Measurements from ENCODE around the gene SLC9A9.

SLC9A9 gene

GRCh38 chr3:143514874-143515273 lies 333.4 kb downstream of the SLC9A9 start:
- Histone ChIP-seq H3K4me3 (ENCODE audit: low read depth in 1 of 2, low read length in 2 of 2) (no peak overlapping the region), H3K9me3 (ENCODE audit: control insufficient read depth in 1 of 2, low read length in 2 of 2) (no peaks in the 10 kb centered on the region), H3K27me3 (ENCODE audit: low read depth, low read length) (no peaks in the 10 kb centered on the region), H3K36me3 (ENCODE audit: control insufficient read depth in 1 of 2, insufficient read depth in 2 of 2, low read length in 2 of 2) (no peaks in the 10 kb centered on the region), H3K4me1 (ENCODE audit: control insufficient read depth in 1 of 2, insufficient read depth in 2 of 2, low read length in 2 of 2) (no peaks in the 10 kb centered on the region), H3K27ac (ENCODE audit: low read length) (no peak overlapping the region)

GRCh38 chr3:143514109-143514508 lies 334.2 kb downstream of the SLC9A9 start:
- Histone ChIP-seq H3K4me3 (ENCODE audit: low read depth in 1 of 2, low read length in 2 of 2) (no peak overlapping the region), H3K4me1 (ENCODE audit: control insufficient read depth in 1 of 2, insufficient read depth in 2 of 2, low read length in 2 of 2) (no peaks in the 10 kb centered on the region), H3K9me3 (ENCODE audit: control insufficient read depth in 1 of 2, low read length in 2 of 2) (no peaks in the 10 kb centered on the region), H3K27me3 (ENCODE audit: low read depth, low read length) (no peaks in the 10 kb centered on the region), H3K36me3 (ENCODE audit: control insufficient read depth in 1 of 2, insufficient read depth in 2 of 2, low read length in 2 of 2) (no peaks in the 10 kb centered on the region), H3K27ac (ENCODE audit: low read length) (no peak overlapping the region)

- H3K4me1 ChIP-seq (ENCODE audit: control insufficient read depth in 1 of 2, insufficient read depth in 2 of 2, low read length in 2 of 2), result no peaks in the 10 kb centered on the region
- H3K4me3 ChIP-seq (ENCODE audit: low read depth in 1 of 2, low read length in 2 of 2), result no peak overlapping the region
- H3K27me3 ChIP-seq (ENCODE audit: low read depth, low read length), result no peaks in the 10 kb centered on the region
- no peak overlapping the region for H3K27ac ChIP-seq (ENCODE audit: low read length)
- no peaks in the 10 kb centered on the region for H3K36me3 ChIP-seq (ENCODE audit: control insufficient read depth in 1 of 2, insufficient read depth in 2 of 2, low read length in 2 of 2)
- no peaks in the 10 kb centered on the region for H3K9me3 ChIP-seq (ENCODE audit: control insufficient read depth in 1 of 2, low read length in 2 of 2)
Measured at GRCh38 chr3:143511174-143511879, 336.9 kb downstream of the SLC9A9 start.

DNA sequence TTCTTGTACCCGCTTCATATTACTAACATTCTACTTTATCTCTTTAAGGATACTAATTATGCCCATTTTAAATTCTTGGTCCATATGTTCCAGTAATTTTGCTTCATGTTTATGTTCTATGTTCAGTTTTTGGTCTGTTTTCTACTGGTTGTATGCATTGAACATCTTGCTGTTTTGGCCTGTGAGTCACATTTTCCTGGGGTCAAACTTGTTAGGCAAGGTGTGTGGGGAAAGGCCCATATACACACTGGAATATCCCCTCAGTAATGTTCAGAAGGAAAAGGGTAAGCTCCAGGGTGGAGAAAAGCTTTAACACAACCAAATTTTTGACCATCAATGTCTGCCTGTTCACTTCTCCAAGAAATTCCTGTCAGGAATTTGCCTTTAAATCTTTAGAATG lies 337.7 kb downstream of the SLC9A9 start:
- H3K4me1 ChIP-seq (ENCODE audit: control insufficient read depth in 1 of 2, insufficient read depth in 2 of 2, low read length in 2 of 2), result no peaks in the 10 kb centered on the region
- no peak overlapping the region for H3K4me3 ChIP-seq (ENCODE audit: low read depth in 1 of 2, low read length in 2 of 2)
- no peaks in the 10 kb centered on the region for H3K27me3 ChIP-seq (ENCODE audit: low read depth, low read length)
- no peaks in the 10 kb centered on the region for H3K36me3 ChIP-seq (ENCODE audit: control insufficient read depth in 1 of 2, insufficient read depth in 2 of 2, low read length in 2 of 2)
- H3K27ac ChIP-seq (ENCODE audit: low read length), result no peak overlapping the region
- no peaks in the 10 kb centered on the region for H3K9me3 ChIP-seq (ENCODE audit: control insufficient read depth in 1 of 2, low read length in 2 of 2)

DNA sequence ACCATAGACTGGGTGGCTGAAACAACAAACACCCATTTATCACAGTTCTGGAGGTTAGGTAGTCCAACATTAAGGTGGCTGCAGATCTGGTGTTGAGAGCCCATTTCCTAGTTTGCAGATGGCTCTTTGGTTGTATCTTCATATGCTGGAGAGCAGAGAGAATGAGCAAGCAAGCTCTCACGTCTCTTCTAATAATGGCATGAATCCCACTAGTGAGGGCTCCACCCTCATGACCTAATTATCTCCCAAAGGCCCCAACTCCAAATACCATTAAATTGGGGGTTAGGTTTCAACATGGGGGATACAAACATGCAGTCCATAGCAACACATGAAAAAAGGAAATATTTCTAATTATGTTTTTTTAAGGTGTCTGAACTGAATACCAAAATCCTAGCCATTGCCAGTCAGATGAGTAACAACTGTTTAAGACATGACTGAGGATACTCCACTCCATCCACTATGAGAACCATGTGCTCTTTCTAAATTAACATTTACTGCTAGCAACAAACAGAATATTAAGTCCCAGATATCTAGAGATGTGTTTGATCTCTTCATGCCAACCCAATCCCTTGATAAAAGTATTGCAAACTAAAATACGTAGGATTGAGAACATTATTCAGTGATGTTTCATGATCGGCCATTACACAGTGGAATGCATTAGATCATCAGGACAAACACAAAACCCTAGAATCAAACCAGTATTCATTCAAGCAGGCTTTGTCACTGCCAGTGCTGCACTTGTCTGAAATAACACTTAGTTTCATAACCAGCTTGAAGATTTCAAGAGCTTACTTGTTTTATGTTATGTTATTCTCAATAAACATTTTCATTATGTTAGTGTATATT lies 340.3 kb downstream of the SLC9A9 start:
- H3K4me3 ChIP-seq (ENCODE audit: low read depth in 1 of 2, low read length in 2 of 2), result no peak overlapping the region
- no peaks in the 10 kb centered on the region for H3K4me1 ChIP-seq (ENCODE audit: control insufficient read depth in 1 of 2, insufficient read depth in 2 of 2, low read length in 2 of 2)
- H3K27me3 ChIP-seq (ENCODE audit: low read depth, low read length), result no peaks in the 10 kb centered on the region
- H3K9me3 ChIP-seq (ENCODE audit: control insufficient read depth in 1 of 2, low read length in 2 of 2), result no peaks in the 10 kb centered on the region
- no peaks in the 10 kb centered on the region for H3K36me3 ChIP-seq (ENCODE audit: control insufficient read depth in 1 of 2, insufficient read depth in 2 of 2, low read length in 2 of 2)
- H3K27ac ChIP-seq (ENCODE audit: low read length), result no peak overlapping the region

DNA sequence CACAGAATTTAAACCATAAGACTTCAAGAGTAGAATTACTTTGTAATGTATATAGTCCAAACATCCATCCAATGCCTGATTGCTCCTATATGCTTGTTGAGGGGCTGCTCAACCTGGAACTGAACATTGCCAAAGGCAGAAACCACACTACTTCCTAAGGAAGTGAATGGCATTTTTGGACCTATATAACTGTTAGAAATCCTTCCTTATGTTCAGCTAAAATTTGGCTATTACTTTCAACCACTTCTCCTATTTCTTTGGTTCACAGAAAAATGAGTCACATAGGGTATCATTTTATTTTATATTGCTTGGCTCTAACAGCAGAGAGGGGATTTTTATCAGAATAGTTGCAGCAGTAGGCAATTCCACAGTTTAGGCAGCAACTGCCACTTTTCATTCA lies 342.1 kb downstream of the SLC9A9 start:
- Histone ChIP-seq H3K4me3 (ENCODE audit: low read depth in 1 of 2, low read length in 2 of 2) (no peak overlapping the region), H3K9me3 (ENCODE audit: control insufficient read depth in 1 of 2, low read length in 2 of 2) (no peaks in the 10 kb centered on the region), H3K27ac (ENCODE audit: low read length) (no peak overlapping the region), H3K36me3 (ENCODE audit: control insufficient read depth in 1 of 2, insufficient read depth in 2 of 2, low read length in 2 of 2) (no peaks in the 10 kb centered on the region), H3K27me3 (ENCODE audit: low read depth, low read length) (no peaks in the 10 kb centered on the region), H3K4me1 (ENCODE audit: control insufficient read depth in 1 of 2, insufficient read depth in 2 of 2, low read length in 2 of 2) (no peaks in the 10 kb centered on the region)

DNA sequence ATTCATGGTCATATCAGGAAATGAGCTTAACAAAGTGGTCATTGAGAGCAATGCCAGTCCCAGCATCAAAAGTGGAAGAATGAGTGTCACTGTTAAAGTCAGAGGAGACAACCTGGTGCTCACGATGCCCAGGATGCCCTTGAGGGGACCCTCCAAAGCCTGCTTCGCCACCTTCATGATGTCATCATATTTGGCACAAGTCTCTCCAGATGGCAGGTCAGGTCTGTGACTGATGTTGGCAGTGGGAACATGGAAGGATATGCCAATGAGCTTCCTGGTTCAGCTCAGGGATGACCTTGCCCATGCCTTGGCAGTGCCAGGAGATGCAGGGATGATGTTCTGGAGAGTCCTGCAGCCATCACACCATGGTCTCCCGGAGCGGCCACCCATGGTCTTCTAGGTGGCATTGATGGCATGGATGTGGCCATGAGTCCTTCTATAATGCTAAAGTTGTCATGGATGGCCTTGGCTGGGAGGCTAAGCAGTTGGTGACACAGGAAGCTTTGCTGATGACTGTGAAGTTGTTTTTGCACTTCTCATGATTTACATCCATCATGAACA lies 344.9 kb downstream of the SLC9A9 start:
- H3K27me3 ChIP-seq (ENCODE audit: low read depth, low read length), result no peaks in the 10 kb centered on the region
- H3K9me3 ChIP-seq (ENCODE audit: control insufficient read depth in 1 of 2, low read length in 2 of 2), result no peaks in the 10 kb centered on the region
- no peaks in the 10 kb centered on the region for H3K4me1 ChIP-seq (ENCODE audit: control insufficient read depth in 1 of 2, insufficient read depth in 2 of 2, low read length in 2 of 2)
- H3K36me3 ChIP-seq (ENCODE audit: control insufficient read depth in 1 of 2, insufficient read depth in 2 of 2, low read length in 2 of 2), result no peaks in the 10 kb centered on the region
- no peak overlapping the region for H3K27ac ChIP-seq (ENCODE audit: low read length)
- H3K4me3 ChIP-seq (ENCODE audit: low read depth in 1 of 2, low read length in 2 of 2), result no peak overlapping the region

GRCh38 chr3:143502081-143502480 lies 346.2 kb downstream of the SLC9A9 start:
- Histone ChIP-seq H3K4me3 (ENCODE audit: low read depth in 1 of 2, low read length in 2 of 2) (no peak overlapping the region), H3K36me3 (ENCODE audit: control insufficient read depth in 1 of 2, insufficient read depth in 2 of 2, low read length in 2 of 2) (no peaks in the 10 kb centered on the region), H3K4me1 (ENCODE audit: control insufficient read depth in 1 of 2, insufficient read depth in 2 of 2, low read length in 2 of 2) (no peaks in the 10 kb centered on the region), H3K27me3 (ENCODE audit: low read depth, low read length) (no peaks in the 10 kb centered on the region), H3K9me3 (ENCODE audit: control insufficient read depth in 1 of 2, low read length in 2 of 2) (no peaks in the 10 kb centered on the region), H3K27ac (ENCODE audit: low read length) (no peak overlapping the region)

GRCh38 chr3:143497382-143497781 lies 350.9 kb downstream of the SLC9A9 start:
- no peak overlapping the region for H3K27ac ChIP-seq (ENCODE audit: low read length)
- H3K9me3 ChIP-seq (ENCODE audit: control insufficient read depth in 1 of 2, low read length in 2 of 2), result no peaks in the 10 kb centered on the region
- H3K4me1 ChIP-seq (ENCODE audit: control insufficient read depth in 1 of 2, insufficient read depth in 2 of 2, low read length in 2 of 2), result peaks cover 5 to 8% of the 10 kb centered on the region in 2 donors
- no peak overlapping the region for H3K4me3 ChIP-seq (ENCODE audit: low read depth in 1 of 2, low read length in 2 of 2)
- no peaks in the 10 kb centered on the region for H3K27me3 ChIP-seq (ENCODE audit: low read depth, low read length)
- peaks cover 0 to 4% of the 10 kb centered on the region in 2 donors for H3K36me3 ChIP-seq (ENCODE audit: control insufficient read depth in 1 of 2, insufficient read depth in 2 of 2, low read length in 2 of 2)

DNA sequence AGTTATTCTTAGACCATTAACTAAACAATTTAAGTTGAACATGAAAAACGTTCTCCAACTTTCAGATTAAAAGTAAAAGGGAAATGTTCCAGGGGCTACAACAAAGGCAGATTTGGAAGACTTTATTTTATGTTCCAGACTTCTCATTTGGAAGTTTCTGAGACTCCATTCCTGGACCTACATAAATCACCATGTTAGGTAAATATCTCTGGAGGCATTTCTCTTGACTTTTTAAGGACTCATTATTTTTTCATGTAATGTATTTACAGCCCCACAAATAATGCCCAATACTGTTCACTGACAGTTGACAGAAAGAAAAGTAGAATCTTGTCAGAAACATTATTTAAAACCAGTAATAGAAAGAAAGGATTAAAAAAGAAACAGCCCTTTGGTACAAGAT lies 352.1 kb downstream of the SLC9A9 start:
- Histone ChIP-seq H3K27ac (ENCODE audit: low read length) (no peak overlapping the region), H3K27me3 (ENCODE audit: low read depth, low read length) (no peaks in the 10 kb centered on the region), H3K36me3 (ENCODE audit: control insufficient read depth in 1 of 2, insufficient read depth in 2 of 2, low read length in 2 of 2) (peaks cover 0 to 6% of the 10 kb centered on the region in 2 donors), H3K9me3 (ENCODE audit: control insufficient read depth in 1 of 2, low read length in 2 of 2) (no peaks in the 10 kb centered on the region), H3K4me1 (ENCODE audit: control insufficient read depth in 1 of 2, insufficient read depth in 2 of 2, low read length in 2 of 2) (peaks cover 5 to 8% of the 10 kb centered on the region in 2 donors), H3K4me3 (ENCODE audit: low read depth in 1 of 2, low read length in 2 of 2) (no peak overlapping the region)

- peaks cover 5 to 8% of the 10 kb centered on the region in 2 donors for H3K4me1 ChIP-seq (ENCODE audit: control insufficient read depth in 1 of 2, insufficient read depth in 2 of 2, low read length in 2 of 2)
- H3K9me3 ChIP-seq (ENCODE audit: control insufficient read depth in 1 of 2, low read length in 2 of 2), result no peaks in the 10 kb centered on the region
- H3K27ac ChIP-seq (ENCODE audit: low read length), result no peak overlapping the region
- H3K27me3 ChIP-seq (ENCODE audit: low read depth, low read length), result no peaks in the 10 kb centered on the region
- H3K36me3 ChIP-seq (ENCODE audit: control insufficient read depth in 1 of 2, insufficient read depth in 2 of 2, low read length in 2 of 2), result peaks cover 0 to 6% of the 10 kb centered on the region in 2 donors
- H3K4me3 ChIP-seq (ENCODE audit: low read depth in 1 of 2, low read length in 2 of 2), result no peak overlapping the region
Measured at GRCh38 chr3:143495527-143495926, 352.7 kb downstream of the SLC9A9 start.
